Measurements from ENCODE around the gene YAF2. TPM values are rescaled to one million over a fixed set of nuclear protein-coding genes. Genes with fewer than 3 reads are reported as not detected.

Gene YAF2
- total and polyA plus RNA-seq, 2 experiments from 2014 or later = 1.0 TPM

GRCh38 chr12:42178101-42178500 lies 59.9 kb downstream of the YAF2 start:
- H3K9me2 ChIP-seq (ENCODE audit: insufficient read depth) = no peaks in the 10 kb centered on the region
- DNase-seq (ENCODE audit: low spot score) (no peak), ATAC-seq (no peak)
- H3K4me3 Mint-ChIP-seq = no peak overlapping the region
- peaks cover 5% of the 10 kb centered on the region; the same call in 1 of the 2 replicates for H3K36me3 ChIP-seq (ENCODE audit: insufficient read depth)
- no peak overlapping the region for H3K27ac Mint-ChIP-seq
- H3K4me1 Mint-ChIP-seq = peaks cover 12% of the 10 kb centered on the region; the same call in 2 of the 3 replicates
- TF ChIP-seq POLR2AphosphoS5 (IDR thresholded peaks at IDR 0.05; ENCODE audit: low read depth) (no peak), CREB1 (CRISPR knock-in tag; IDR thresholded peaks at IDR 0.05; ENCODE audit: low read depth) (no peak), ZNF114 (CRISPR knock-in tag; IDR thresholded peaks at IDR 0.05) (no peak), ZNF331 (CRISPR knock-in tag; IDR thresholded peaks at IDR 0.05; ENCODE audit: low read depth) (no peak), EZH2phosphoT487 (IDR thresholded peaks at IDR 0.05; ENCODE audit: unreplicated experiment) (no peak), JUNB (IDR thresholded peaks at IDR 0.05; ENCODE audit: unreplicated experiment) (no peak), EZH2 (IDR thresholded peaks at IDR 0.05; ENCODE audit: low read depth, unreplicated experiment) (no peak), STAT1 (IDR thresholded peaks at IDR 0.05; ENCODE audit: unreplicated experiment) (no peak), NANOG (IDR thresholded peaks at IDR 0.05; ENCODE audit: borderline replicate concordance) (no peak)
- TF ChIP-seq, protein P1, sequence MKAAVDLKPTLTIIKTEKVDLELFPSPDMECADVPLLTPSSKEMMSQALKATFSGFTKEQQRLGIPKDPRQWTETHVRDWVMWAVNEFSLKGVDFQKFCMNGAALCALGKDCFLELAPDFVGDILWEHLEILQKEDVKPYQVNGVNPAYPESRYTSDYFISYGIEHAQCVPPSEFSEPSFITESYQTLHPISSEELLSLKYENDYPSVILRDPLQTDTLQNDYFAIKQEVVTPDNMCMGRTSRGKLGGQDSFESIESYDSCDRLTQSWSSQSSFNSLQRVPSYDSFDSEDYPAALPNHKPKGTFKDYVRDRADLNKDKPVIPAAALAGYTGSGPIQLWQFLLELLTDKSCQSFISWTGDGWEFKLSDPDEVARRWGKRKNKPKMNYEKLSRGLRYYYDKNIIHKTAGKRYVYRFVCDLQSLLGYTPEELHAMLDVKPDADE (IDR thresholded peaks at IDR 0.05) = no peak
- TF ChIP-seq, protein P2, sequence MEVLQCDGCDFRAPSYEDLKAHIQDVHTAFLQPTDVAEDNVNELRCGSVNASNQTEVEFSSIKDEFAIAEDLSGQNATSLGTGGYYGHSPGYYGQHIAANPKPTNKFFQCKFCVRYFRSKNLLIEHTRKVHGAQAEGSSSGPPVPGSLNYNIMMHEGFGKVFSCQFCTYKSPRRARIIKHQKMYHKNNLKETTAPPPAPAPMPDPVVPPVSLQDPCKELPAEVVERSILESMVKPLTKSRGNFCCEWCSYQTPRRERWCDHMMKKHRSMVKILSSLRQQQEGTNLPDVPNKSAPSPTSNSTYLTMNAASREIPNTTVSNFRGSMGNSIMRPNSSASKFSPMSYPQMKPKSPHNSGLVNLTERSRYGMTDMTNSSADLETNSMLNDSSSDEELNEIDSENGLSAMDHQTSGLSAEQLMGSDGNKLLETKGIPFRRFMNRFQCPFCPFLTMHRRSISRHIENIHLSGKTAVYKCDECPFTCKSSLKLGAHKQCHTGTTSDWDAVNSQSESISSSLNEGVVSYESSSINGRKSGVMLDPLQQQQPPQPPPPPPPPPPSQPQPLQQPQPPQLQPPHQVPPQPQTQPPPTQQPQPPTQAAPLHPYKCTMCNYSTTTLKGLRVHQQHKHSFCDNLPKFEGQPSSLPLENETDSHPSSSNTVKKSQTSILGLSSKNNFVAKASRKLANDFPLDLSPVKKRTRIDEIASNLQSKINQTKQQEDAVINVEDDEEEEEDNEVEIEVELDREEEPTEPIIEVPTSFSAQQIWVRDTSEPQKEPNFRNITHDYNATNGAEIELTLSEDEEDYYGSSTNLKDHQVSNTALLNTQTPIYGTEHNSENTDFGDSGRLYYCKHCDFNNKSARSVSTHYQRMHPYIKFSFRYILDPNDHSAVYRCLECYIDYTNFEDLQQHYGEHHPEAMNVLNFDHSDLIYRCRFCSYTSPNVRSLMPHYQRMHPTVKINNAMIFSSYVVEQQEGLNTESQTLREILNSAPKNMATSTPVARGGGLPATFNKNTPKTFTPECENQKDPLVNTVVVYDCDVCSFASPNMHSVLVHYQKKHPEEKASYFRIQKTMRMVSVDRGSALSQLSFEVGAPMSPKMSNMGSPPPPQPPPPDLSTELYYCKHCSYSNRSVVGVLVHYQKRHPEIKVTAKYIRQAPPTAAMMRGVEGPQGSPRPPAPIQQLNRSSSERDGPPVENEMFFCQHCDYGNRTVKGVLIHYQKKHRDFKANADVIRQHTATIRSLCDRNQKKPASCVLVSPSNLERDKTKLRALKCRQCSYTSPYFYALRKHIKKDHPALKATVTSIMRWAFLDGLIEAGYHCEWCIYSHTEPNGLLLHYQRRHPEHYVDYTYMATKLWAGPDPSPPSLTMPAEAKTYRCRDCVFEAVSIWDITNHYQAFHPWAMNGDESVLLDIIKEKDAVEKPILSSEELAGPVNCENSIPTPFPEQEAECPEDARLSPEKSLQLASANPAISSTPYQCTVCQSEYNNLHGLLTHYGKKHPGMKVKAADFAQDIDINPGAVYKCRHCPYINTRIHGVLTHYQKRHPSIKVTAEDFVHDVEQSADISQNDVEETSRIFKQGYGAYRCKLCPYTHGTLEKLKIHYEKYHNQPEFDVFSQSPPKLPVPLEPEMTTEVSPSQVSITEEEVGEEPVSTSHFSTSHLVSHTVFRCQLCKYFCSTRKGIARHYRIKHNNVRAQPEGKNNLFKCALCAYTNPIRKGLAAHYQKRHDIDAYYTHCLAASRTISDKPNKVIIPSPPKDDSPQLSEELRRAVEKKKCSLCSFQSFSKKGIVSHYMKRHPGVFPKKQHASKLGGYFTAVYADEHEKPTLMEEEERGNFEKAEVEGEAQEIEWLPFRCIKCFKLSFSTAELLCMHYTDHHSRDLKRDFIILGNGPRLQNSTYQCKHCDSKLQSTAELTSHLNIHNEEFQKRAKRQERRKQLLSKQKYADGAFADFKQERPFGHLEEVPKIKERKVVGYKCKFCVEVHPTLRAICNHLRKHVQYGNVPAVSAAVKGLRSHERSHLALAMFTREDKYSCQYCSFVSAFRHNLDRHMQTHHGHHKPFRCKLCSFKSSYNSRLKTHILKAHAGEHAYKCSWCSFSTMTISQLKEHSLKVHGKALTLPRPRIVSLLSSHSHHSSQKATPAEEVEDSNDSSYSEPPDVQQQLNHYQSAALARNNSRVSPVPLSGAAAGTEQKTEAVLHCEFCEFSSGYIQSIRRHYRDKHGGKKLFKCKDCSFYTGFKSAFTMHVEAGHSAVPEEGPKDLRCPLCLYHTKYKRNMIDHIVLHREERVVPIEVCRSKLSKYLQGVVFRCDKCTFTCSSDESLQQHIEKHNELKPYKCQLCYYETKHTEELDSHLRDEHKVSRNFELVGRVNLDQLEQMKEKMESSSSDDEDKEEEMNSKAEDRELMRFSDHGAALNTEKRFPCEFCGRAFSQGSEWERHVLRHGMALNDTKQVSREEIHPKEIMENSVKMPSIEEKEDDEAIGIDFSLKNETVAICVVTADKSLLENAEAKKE (CRISPR knock-in tag; IDR thresholded peaks at IDR 0.05) = no peak
- TF ChIP-seq, protein P3, sequence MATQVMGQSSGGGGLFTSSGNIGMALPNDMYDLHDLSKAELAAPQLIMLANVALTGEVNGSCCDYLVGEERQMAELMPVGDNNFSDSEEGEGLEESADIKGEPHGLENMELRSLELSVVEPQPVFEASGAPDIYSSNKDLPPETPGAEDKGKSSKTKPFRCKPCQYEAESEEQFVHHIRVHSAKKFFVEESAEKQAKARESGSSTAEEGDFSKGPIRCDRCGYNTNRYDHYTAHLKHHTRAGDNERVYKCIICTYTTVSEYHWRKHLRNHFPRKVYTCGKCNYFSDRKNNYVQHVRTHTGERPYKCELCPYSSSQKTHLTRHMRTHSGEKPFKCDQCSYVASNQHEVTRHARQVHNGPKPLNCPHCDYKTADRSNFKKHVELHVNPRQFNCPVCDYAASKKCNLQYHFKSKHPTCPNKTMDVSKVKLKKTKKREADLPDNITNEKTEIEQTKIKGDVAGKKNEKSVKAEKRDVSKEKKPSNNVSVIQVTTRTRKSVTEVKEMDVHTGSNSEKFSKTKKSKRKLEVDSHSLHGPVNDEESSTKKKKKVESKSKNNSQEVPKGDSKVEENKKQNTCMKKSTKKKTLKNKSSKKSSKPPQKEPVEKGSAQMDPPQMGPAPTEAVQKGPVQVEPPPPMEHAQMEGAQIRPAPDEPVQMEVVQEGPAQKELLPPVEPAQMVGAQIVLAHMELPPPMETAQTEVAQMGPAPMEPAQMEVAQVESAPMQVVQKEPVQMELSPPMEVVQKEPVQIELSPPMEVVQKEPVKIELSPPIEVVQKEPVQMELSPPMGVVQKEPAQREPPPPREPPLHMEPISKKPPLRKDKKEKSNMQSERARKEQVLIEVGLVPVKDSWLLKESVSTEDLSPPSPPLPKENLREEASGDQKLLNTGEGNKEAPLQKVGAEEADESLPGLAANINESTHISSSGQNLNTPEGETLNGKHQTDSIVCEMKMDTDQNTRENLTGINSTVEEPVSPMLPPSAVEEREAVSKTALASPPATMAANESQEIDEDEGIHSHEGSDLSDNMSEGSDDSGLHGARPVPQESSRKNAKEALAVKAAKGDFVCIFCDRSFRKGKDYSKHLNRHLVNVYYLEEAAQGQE (IDR thresholded peaks at IDR 0.05; ENCODE audit: unreplicated experiment) = no peak
- peaks cover 15% of the 10 kb centered on the region for H3K9me3 Mint-ChIP-seq
- peaks cover 11% of the 10 kb centered on the region for H3K4me1 ChIP-seq (ENCODE audit: insufficient read depth)
- H3F3A ChIP-seq (replicated peaks; ENCODE audit: low read depth) = no peaks in the 10 kb centered on the region
- no peaks in the 10 kb centered on the region for H3K27me3 Mint-ChIP-seq (ENCODE audit: insufficient read depth, low read depth, poor library complexity)
- no peak overlapping the region for H3K27ac ChIP-seq (ENCODE audit: low read depth)
- no peaks in the 10 kb centered on the region for H3K27me3 ChIP-seq (ENCODE audit: insufficient read depth)
- no peaks in the 10 kb centered on the region for H4K20me1 ChIP-seq (replicated peaks; ENCODE audit: insufficient read depth)
- H2AFZ ChIP-seq = no peak overlapping the region
- H3K4me3 ChIP-seq = no peak overlapping the region
- H3K4me2 ChIP-seq = peak overlapping the region; percentile 54; the same call in 1 of the 2 replicates
- H3K79me2 ChIP-seq (replicated peaks; ENCODE audit: insufficient read depth) = no peaks in the 10 kb centered on the region
- peaks cover 10% of the 10 kb centered on the region; the same call in 2 of the 3 replicates for H3K36me3 Mint-ChIP-seq (ENCODE audit: low read depth)
